HepG2 (cell line): ENCODE measurements around the gene KCNIP3. TPM values are rescaled to one million over a fixed set of nuclear protein-coding genes. Genes with fewer than 3 reads are reported as not detected.

Source experiments
- ARHGAP35 ChIP-seq: sonication (generic); formaldehyde crosslinking; IDR thresholded peaks from 2 replicates; pipeline ENCODE4 v1.9.0; 2022; ENCODE audit warnings: mild to moderate bottlenecking, inconsistent platforms, moderate library complexity, missing genetic modification reagents, borderline replicate concordance
- ARID3A ChIP-seq: IDR thresholded peaks from 2 replicates; pipeline ENCODE4 v1.6.1; 2012; ENCODE audit warnings: low read depth, low read length, improper control_type of control experiment
- CEBPB ChIP-seq: IDR thresholded peaks from 2 replicates; pipeline ENCODE4 v1.6.1; 2011; ENCODE audit warnings: low read depth, low read length, improper control_type of control experiment, borderline replicate concordance
- CSRNP1 ChIP-seq: sonication (generic); formaldehyde crosslinking; IDR thresholded peaks from 2 replicates; pipeline ENCODE4 v1.8.1; 2023; ENCODE audit warnings: mild to moderate bottlenecking, missing genetic modification reagents
- EHMT2 ChIP-seq: fragments of 200-600 bp; sonication (generic); IDR thresholded peaks from 2 replicates; pipeline ENCODE4 v1.7.0; 2017; ENCODE audit warnings: antibody characterized with exemption, low read depth, low read length, borderline replicate concordance
- GZF1 ChIP-seq: sonication (generic); formaldehyde crosslinking; IDR thresholded peaks from 2 replicates; pipeline ENCODE4 v1.5.1; 2020; ENCODE audit warnings: mild to moderate bottlenecking, missing genetic modification reagents
- MED13 ChIP-seq: sonication (generic); formaldehyde crosslinking; IDR thresholded peaks from 2 replicates; pipeline ENCODE4 v1.5.0; 2020; ENCODE audit warnings: missing genetic modification reagents
- NFIC ChIP-seq: IDR thresholded peaks from 2 replicates; pipeline ENCODE4 v1.6.1; 2012; ENCODE audit warnings: mild to moderate bottlenecking, low read length, inconsistent platforms
- NR2C2 ChIP-seq: sonication (generic); formaldehyde crosslinking; IDR thresholded peaks from 2 replicates; pipeline ENCODE4 v1.4.0; 2020; ENCODE audit warnings: missing genetic modification reagents, mild to moderate bottlenecking, moderate library complexity, borderline replicate concordance
- PITX1 ChIP-seq: sonication (generic); formaldehyde crosslinking; IDR thresholded peaks from 2 replicates; pipeline ENCODE4 v1.5.1; 2020; ENCODE audit warnings: mild to moderate bottlenecking, missing genetic modification reagents
- POGK ChIP-seq: sonication (generic); formaldehyde crosslinking; conservative IDR thresholded peaks from 2 replicates; pipeline ENCODE4 v1.8.0; 2022; ENCODE audit warnings: mild to moderate bottlenecking, moderate library complexity, missing genetic modification reagents
- SNAPC2 ChIP-seq: sonication (generic); formaldehyde crosslinking; IDR thresholded peaks from 2 replicates; pipeline ENCODE4 v1.8.1; 2022; ENCODE audit warnings: mild to moderate bottlenecking, missing genetic modification reagents
- ZBTB4 ChIP-seq: sonication (generic); formaldehyde crosslinking; IDR thresholded peaks from 2 replicates; pipeline ENCODE4 v1.4.0; 2020; ENCODE audit warnings: missing genetic modification reagents, mild to moderate bottlenecking, borderline replicate concordance
- ZNF501 ChIP-seq: sonication (generic); formaldehyde crosslinking; IDR thresholded peaks from 2 replicates; pipeline ENCODE4 v1.5.1; 2020; ENCODE audit warnings: mild to moderate bottlenecking, moderate library complexity, missing genetic modification reagents
- ZNF605 ChIP-seq: sonication (generic); formaldehyde crosslinking; IDR thresholded peaks from 2 replicates; pipeline ENCODE4 v1.8.0; 2022; ENCODE audit warnings: mild to moderate bottlenecking, missing genetic modification reagents
- polyA plus RNA-seq, 8 experiments: library from polyadenylated mRNA; depleted of rRNA in 3 of 8; stranded (reverse) in 7 of 8; unstranded in 1 of 8; fragments of >200 nt; fragmentation: Illumina TruSeq in 4 of 8; extraction: Trizol in 4 of 8; gene quantifications; 2 replicates each; pipeline versions ENCODE4 v1.2.1 to v1.2.3, GENCODE V29; 2011 to 2016; ENCODE audit warnings: low read depth in 4 of 8, missing spikeins in 1 of 8, mixed read lengths in 1 of 8; ENCODE audit not compliant: insufficient read depth in 1 of 8
- total RNA-seq, 5 experiments: library from RNA; depleted of rRNA; stranded (reverse); fragments of >200 nt; fragmentation: Illumina TruSeq; extraction: Trizol; gene quantifications; 2 replicates each; pipeline ENCODE4 v1.2.3, GENCODE V29; 2016; ENCODE audit warnings: low read depth in 1 of 5
- TF ChIP-seq, protein P1 (sequence below): sonication (generic); formaldehyde crosslinking; conservative IDR thresholded peaks from 2 replicates; pipeline ENCODE4 v1.4.0; 2020; ENCODE audit warnings: mild to moderate bottlenecking, missing genetic modification reagents, moderate library complexity

The KCNIP3 gene
- total and polyA plus RNA-seq, 2 of the 13 experiments (the other 11 are each of a cell fraction or from before 2014, with no cell fraction given): not detected

GRCh38 chr2:95390272-95390880, 93.2 kb downstream of the KCNIP3 start (continued):
- peak; percentile 86; the same call in 1 of the 2 replicates for TF ChIP-seq EHMT2
- TF ChIP-seq PITX1 (CRISPR knock-in tag): peak; percentile 73; the same call in 1 of the 2 replicates
- no peak for TF ChIP-seq POGK (CRISPR knock-in tag)
- TF ChIP-seq ARID3A: peak; percentile 33; the same call in 1 of the 2 replicates
- TF ChIP-seq MED13 (CRISPR knock-in tag): peak; percentile 51; the same call in 1 of the 2 replicates
- peak; percentile 91 for TF ChIP-seq CEBPB
- no peak for TF ChIP-seq ARHGAP35
- TF ChIP-seq NR2C2: peak; percentile 92
- TF ChIP-seq CSRNP1 (CRISPR knock-in tag): peak; percentile 51; the same call in 1 of the 2 replicates
- no peak for TF ChIP-seq ZBTB4 (CRISPR knock-in tag)
- peak; percentile 69 for TF ChIP-seq ZNF605 (CRISPR knock-in tag)
- TF ChIP-seq NFIC: 0 out of 2 replicates have a peak, but pooled peaks have one; percentile 56
- 0 out of 2 replicates have a peak, but pooled peaks have one; percentile 40 for TF ChIP-seq SNAPC2 (CRISPR knock-in tag)
- TF ChIP-seq, protein P1, sequence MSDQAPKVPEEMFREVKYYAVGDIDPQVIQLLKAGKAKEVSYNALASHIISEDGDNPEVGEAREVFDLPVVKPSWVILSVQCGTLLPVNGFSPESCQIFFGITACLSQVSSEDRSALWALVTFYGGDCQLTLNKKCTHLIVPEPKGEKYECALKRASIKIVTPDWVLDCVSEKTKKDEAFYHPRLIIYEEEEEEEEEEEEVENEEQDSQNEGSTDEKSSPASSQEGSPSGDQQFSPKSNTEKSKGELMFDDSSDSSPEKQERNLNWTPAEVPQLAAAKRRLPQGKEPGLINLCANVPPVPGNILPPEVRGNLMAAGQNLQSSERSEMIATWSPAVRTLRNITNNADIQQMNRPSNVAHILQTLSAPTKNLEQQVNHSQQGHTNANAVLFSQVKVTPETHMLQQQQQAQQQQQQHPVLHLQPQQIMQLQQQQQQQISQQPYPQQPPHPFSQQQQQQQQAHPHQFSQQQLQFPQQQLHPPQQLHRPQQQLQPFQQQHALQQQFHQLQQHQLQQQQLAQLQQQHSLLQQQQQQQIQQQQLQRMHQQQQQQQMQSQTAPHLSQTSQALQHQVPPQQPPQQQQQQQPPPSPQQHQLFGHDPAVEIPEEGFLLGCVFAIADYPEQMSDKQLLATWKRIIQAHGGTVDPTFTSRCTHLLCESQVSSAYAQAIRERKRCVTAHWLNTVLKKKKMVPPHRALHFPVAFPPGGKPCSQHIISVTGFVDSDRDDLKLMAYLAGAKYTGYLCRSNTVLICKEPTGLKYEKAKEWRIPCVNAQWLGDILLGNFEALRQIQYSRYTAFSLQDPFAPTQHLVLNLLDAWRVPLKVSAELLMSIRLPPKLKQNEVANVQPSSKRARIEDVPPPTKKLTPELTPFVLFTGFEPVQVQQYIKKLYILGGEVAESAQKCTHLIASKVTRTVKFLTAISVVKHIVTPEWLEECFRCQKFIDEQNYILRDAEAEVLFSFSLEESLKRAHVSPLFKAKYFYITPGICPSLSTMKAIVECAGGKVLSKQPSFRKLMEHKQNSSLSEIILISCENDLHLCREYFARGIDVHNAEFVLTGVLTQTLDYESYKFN (CRISPR knock-in tag): peak; percentile 98
- peak; percentile 73; the same call in 1 of the 2 replicates for TF ChIP-seq ZNF501
- peak; percentile 48; the same call in 1 of the 2 replicates for TF ChIP-seq GZF1 (CRISPR knock-in tag)
